Stimulated activated naive CD8-positive, alpha-beta T cell treated with anti-CD3 and anti-CD28 coated beads, Interleukin-15, amount 100 ng/mL, for 72 hours (primary cell): Measurements from ENCODE around the gene ZNF500.
A peak's percentile ranks its signal among the peaks of the same experiment; 100 is the strongest.

Source experiments
- ATAC-seq: fragments of 150-1000 bp; cut with Tn5 transposase; 2 replicates; pipeline ENCODE4 v1.10.0; 2021; ENCODE audit warnings: mild to moderate bottlenecking, moderate library complexity
- DNase-seq, 2 donors: peaks; one replicate each; pipeline ENCODE4 v3.0.0; 2021 to 2022
- H3K27ac Mint-ChIP-seq, 2 donors: one replicate each; pipeline ENCODE4 v1.8.0; 2022; ENCODE audit warnings: mild to moderate bottlenecking in 2 of 2, mixed read lengths in 2 of 2, moderate library complexity in 2 of 2
- H3K27me3 Mint-ChIP-seq: one replicate; pipeline ENCODE4 v1.8.0; 2022; ENCODE audit warnings: mixed read lengths
- H3K4me1 Mint-ChIP-seq: one replicate; pipeline ENCODE4 v1.8.0; 2022; ENCODE audit warnings: mild to moderate bottlenecking, mixed read lengths
- H3K4me3 Mint-ChIP-seq, 2 donors: one replicate each; pipeline ENCODE4 v1.8.0; 2022; ENCODE audit warnings: mild to moderate bottlenecking in 2 of 2, mixed read lengths in 2 of 2, moderate library complexity in 1 of 2
- H3K9me3 Mint-ChIP-seq, 2 donors: one replicate each; pipeline ENCODE4 v1.8.0; 2022; ENCODE audit warnings: mixed read lengths in 2 of 2

Gene ZNF500

GRCh38 chr16:4765511-4766474 lies 1.2 kb downstream of the ZNF500 start:
- ATAC-seq, result no peak
- no peaks in the 10 kb centered on the region for H3K9me3 Mint-ChIP-seq
- H3K27ac Mint-ChIP-seq, result peak overlapping the region; percentile 85 to 87
- no peak for DNase-seq
- peak overlapping the region; percentile 88 to 90 for H3K4me3 Mint-ChIP-seq
- no peaks in the 10 kb centered on the region for H3K27me3 Mint-ChIP-seq
- H3K4me1 Mint-ChIP-seq, result peaks cover 37% of the 10 kb centered on the region

- no peak overlapping the region for H3K4me3 Mint-ChIP-seq
- H3K27me3 Mint-ChIP-seq, result no peaks in the 10 kb centered on the region
- H3K4me1 Mint-ChIP-seq, result peaks cover 30% of the 10 kb centered on the region
- no peak overlapping the region for H3K27ac Mint-ChIP-seq
- ATAC-seq, result no peak
- no peaks in the 10 kb centered on the region for H3K9me3 Mint-ChIP-seq
- DNase-seq, result no peak
These were observed 3.2 kb downstream of the ZNF500 start for GRCh38 chr16:4763791-4764190.

- no peaks in the 10 kb centered on the region for H3K27me3 Mint-ChIP-seq
- no peak overlapping the region for H3K4me3 Mint-ChIP-seq
- no peaks in the 10 kb centered on the region for H3K9me3 Mint-ChIP-seq
- ATAC-seq, result no peak
- DNase-seq, result no peak
- peak overlapping the region in 1 of 2 donors; percentile 52 for H3K27ac Mint-ChIP-seq
- H3K4me1 Mint-ChIP-seq, result peaks cover 14% of the 10 kb centered on the region
These were observed 4.8 kb downstream of the ZNF500 start for GRCh38 chr16:4762205-4762604.

GRCh38 chr16:4760221-4760910 lies 6.6 kb downstream of the ZNF500 start:
- no peak overlapping the region for H3K4me3 Mint-ChIP-seq
- H3K27ac Mint-ChIP-seq, result peak overlapping the region; percentile 21 to 67
- ATAC-seq, result no peak
- DNase-seq, result no peak
- H3K27me3 Mint-ChIP-seq, result no peaks in the 10 kb centered on the region
- H3K4me1 Mint-ChIP-seq, result peaks cover 2% of the 10 kb centered on the region
- H3K9me3 Mint-ChIP-seq, result no peaks in the 10 kb centered on the region

DNA sequence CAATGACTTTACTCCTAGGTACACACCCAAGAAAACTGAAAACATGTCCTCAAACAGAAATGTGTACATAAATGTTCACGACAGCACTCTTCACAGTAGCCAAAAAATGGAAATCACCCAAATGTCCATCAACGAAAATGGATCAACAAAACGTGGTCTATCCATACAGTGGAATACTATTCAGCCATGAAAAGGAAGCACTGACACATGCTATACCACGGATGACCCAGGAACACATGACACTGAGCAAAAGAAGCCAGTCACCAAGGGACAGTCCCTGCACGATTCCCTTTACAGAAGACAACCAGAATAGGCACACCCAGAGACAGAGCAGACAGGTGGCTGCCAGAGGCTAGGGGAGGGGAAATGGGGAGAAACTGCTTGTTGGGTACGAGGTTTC lies 11.3 kb downstream of the ZNF500 start:
- no peaks in the 10 kb centered on the region for H3K4me1 Mint-ChIP-seq
- no peak for ATAC-seq

DNA sequence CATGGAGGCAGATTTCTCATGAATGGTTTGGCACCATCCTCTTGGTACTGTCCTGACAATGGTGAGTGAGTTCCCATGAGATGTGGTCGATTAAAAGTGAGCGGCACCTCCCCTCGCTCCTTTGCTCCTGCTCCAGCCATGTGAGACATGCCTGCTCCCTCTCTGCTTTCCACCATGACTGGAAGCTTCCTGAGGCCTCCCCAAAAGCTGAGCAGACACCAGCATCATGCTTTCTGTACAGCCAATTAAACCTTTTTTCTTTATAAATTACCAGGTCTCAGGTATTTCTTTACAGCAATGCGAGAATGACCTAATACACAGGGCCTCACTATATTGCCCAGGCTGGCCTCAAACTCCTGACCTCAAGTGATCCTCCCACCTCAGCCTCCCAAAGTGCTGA lies 12.1 kb downstream of the ZNF500 start:
- H3K9me3 Mint-ChIP-seq, result no peaks in the 10 kb centered on the region
- H3K27me3 Mint-ChIP-seq, result no peaks in the 10 kb centered on the region
- ATAC-seq (no peak), DNase-seq (no peak)
- no peaks in the 10 kb centered on the region for H3K4me1 Mint-ChIP-seq
- H3K27ac Mint-ChIP-seq, result no peak overlapping the region
- no peak overlapping the region for H3K4me3 Mint-ChIP-seq

More for the DNA sequence above, 11.3 kb downstream of the ZNF500 start:
- no peak overlapping the region for H3K27ac Mint-ChIP-seq
- no peaks in the 10 kb centered on the region for H3K9me3 Mint-ChIP-seq
- DNase-seq, result no peak
- no peaks in the 10 kb centered on the region for H3K27me3 Mint-ChIP-seq
- no peak overlapping the region for H3K4me3 Mint-ChIP-seq

GRCh38 chr16:4753227-4753626 lies 13.7 kb downstream of the ZNF500 start:
- H3K4me1 Mint-ChIP-seq, result peaks cover 13% of the 10 kb centered on the region
- no peak overlapping the region for H3K27ac Mint-ChIP-seq
- H3K4me3 Mint-ChIP-seq, result no peak overlapping the region
- DNase-seq, result no peak
- no peak for ATAC-seq
- no peaks in the 10 kb centered on the region for H3K9me3 Mint-ChIP-seq
- no peaks in the 10 kb centered on the region for H3K27me3 Mint-ChIP-seq

DNA sequence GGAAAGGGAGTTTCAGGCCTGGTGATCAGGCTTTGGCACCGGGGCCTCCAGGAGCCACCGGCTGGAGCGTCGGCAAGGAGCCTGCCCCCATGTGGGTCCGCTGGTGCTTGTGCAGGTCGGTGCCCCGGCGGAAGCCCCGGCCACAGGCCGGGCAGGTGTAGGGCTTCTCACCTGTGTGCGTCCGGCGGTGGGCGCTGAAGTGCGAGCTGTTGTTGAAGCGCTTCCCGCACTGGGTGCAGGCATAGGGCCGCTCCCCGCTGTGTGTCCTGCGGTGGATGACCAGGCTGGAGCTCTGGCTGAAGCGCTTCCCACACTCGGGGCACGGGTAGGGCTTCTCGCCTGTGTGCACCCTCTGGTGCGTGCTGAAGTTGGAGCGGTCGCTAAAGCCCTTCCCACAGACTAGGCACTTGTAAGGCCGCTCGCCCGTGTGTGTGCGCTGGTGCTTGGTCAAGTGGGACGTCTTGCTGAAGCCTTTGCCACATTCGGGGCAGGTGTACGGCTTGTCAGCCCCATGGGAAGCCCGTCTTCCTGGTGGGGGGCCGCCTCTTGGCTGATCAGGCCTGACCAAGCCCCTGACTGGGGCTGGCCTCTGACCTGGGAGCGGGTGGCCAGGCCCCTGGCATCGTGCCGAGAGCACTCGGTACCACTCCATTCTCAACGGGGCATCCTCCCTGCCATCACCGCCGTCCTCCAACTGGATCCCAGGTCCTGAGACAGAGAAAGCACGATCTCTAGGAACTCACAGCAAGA lies 14.4 kb downstream of the ZNF500 start:
- ATAC-seq (no peak), DNase-seq (no peak)
- Mint-ChIP-seq H3K9me3 (no peaks in the 10 kb centered on the region), H3K27me3 (no peaks in the 10 kb centered on the region), H3K4me3 (no peak overlapping the region), H3K27ac (no peak overlapping the region), H3K4me1 (peaks cover 20% of the 10 kb centered on the region)

- no peak overlapping the region for H3K27ac Mint-ChIP-seq
- no peaks in the 10 kb centered on the region for H3K27me3 Mint-ChIP-seq
- DNase-seq (no peak), ATAC-seq (no peak)
- H3K4me3 Mint-ChIP-seq, result no peak overlapping the region
- H3K9me3 Mint-ChIP-seq, result no peaks in the 10 kb centered on the region
- H3K4me1 Mint-ChIP-seq, result peaks cover 30% of the 10 kb centered on the region
These were observed 16.1 kb downstream of the ZNF500 start for GRCh38 chr16:4750896-4751295.

DNA sequence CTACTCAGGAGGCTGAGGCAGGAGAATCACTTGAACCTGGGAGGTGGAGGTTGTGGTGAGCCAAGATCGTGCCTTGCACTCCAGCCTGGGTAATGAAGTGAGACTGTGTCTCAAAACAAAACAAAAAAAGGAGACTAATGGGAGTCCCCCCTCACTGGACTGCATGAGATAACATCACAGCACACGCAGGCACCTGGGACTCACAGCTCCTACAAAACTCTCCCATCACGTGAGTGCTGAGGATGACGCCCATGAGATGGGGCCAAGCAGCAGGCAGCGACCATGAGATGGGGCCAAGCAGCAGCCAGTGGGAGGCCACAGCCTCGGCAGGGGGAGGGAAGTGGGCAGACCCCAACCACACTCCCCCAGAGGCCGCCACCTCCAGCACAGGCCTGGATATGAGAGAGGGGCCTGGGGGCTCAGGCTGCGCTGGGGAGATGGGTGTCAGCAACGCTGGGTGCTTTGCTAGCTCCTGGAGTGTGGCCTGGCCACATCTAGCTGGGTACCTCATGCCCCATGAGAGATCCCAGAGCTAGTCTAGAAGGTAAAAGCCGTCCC lies 17.2 kb downstream of the ZNF500 start:
- no peaks in the 10 kb centered on the region for H3K9me3 Mint-ChIP-seq
- H3K27me3 Mint-ChIP-seq, result no peaks in the 10 kb centered on the region
- peaks cover 30% of the 10 kb centered on the region for H3K4me1 Mint-ChIP-seq
- DNase-seq (no peak), ATAC-seq (no peak)
- H3K27ac Mint-ChIP-seq, result no peak overlapping the region
- no peak overlapping the region for H3K4me3 Mint-ChIP-seq

- no peaks in the 10 kb centered on the region for H3K27me3 Mint-ChIP-seq
- H3K27ac Mint-ChIP-seq, result peak overlapping the region; percentile 71 to 93
- DNase-seq (no peak), ATAC-seq (peak; percentile 9)
- H3K4me1 Mint-ChIP-seq, result peaks cover 30% of the 10 kb centered on the region
- peak overlapping the region in 1 of 2 donors; percentile 26 for H3K4me3 Mint-ChIP-seq
- no peaks in the 10 kb centered on the region for H3K9me3 Mint-ChIP-seq
These were observed 18.1 kb downstream of the ZNF500 start for GRCh38 chr16:4748682-4749411.

GRCh38 chr16:4747906-4748681 lies 18.9 kb downstream of the ZNF500 start:
- Mint-ChIP-seq H3K4me3 (peak overlapping the region; percentile 55 to 74), H3K4me1 (peaks cover 37% of the 10 kb centered on the region), H3K27me3 (no peaks in the 10 kb centered on the region), H3K9me3 (no peaks in the 10 kb centered on the region), H3K27ac (peak overlapping the region; percentile 93)
- ATAC-seq, result peak; percentile 38
- no peak for DNase-seq

GRCh38 chr16:4746991-4747574 lies 19.9 kb downstream of the ZNF500 start:
- H3K4me3 Mint-ChIP-seq, result peak overlapping the region in 1 of 2 donors; percentile 74
- ATAC-seq (peak; percentile 47), DNase-seq (no peak)
- no peaks in the 10 kb centered on the region for H3K9me3 Mint-ChIP-seq
- H3K27ac Mint-ChIP-seq, result peak overlapping the region in 1 of 2 donors; percentile 88
- peaks cover 41% of the 10 kb centered on the region for H3K4me1 Mint-ChIP-seq
- H3K27me3 Mint-ChIP-seq, result no peaks in the 10 kb centered on the region

DNA sequence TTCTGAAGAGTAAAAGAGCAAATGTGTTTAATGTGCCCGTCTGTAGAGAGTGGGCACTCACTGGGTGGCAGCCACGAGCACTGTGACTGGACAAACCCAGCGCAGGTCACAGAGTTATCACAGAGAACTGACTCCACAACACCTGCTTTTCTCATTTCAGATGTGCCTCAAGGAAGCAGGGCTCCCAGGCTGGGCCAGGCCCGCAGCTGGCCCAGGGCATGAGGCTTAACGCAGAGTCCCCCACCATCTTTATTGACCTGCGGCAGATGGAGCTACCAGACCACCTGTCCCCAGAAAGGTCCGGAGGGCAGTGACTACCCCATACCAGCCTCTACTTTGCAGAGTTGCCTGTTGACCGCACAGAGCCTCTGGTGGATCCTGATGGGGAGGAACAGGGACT lies 20.7 kb downstream of the ZNF500 start:
- H3K27me3 Mint-ChIP-seq, result no peaks in the 10 kb centered on the region
- ATAC-seq, result no peak
- H3K27ac Mint-ChIP-seq, result no peak overlapping the region

More for the DNA sequence above, 20.7 kb downstream of the ZNF500 start:
- Mint-ChIP-seq H3K4me3 (no peak overlapping the region), H3K9me3 (no peaks in the 10 kb centered on the region), H3K4me1 (peaks cover 41% of the 10 kb centered on the region)
- no peak for DNase-seq
